Measurements from ENCODE around the gene SPATA2. TPM values are rescaled to one million over a fixed set of nuclear protein-coding genes. Genes with fewer than 3 reads are reported as not detected.

SPATA2 gene
- total RNA-seq, 1 donor from 2014 or later: 3.2 TPM

DNA sequence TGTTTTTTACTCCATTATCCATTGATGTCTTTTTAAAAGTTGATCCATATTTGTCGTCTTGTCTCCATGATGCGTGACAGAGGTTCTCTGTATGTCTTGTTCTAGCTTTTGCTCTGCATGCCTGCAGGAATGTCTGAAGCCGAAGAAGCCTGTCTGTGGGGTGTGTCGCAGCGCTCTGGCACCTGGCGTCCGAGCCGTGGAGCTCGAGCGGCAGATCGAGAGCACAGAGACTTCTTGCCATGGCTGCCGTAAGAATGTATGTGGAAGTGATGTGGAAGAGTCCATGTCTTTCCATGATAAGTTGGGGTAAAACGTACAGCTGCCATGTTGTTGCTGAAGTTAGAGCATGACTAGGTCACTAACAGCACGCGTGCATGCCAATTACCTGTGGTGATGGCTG is 26.1 kb upstream of the SPATA2 start:
- no peak overlapping the region for H3K4me3 ChIP-seq (ENCODE audit: low read depth, low read length)
- DNase-seq (ENCODE audit: low read depth): no peak
- TF ChIP-seq, protein P1, sequence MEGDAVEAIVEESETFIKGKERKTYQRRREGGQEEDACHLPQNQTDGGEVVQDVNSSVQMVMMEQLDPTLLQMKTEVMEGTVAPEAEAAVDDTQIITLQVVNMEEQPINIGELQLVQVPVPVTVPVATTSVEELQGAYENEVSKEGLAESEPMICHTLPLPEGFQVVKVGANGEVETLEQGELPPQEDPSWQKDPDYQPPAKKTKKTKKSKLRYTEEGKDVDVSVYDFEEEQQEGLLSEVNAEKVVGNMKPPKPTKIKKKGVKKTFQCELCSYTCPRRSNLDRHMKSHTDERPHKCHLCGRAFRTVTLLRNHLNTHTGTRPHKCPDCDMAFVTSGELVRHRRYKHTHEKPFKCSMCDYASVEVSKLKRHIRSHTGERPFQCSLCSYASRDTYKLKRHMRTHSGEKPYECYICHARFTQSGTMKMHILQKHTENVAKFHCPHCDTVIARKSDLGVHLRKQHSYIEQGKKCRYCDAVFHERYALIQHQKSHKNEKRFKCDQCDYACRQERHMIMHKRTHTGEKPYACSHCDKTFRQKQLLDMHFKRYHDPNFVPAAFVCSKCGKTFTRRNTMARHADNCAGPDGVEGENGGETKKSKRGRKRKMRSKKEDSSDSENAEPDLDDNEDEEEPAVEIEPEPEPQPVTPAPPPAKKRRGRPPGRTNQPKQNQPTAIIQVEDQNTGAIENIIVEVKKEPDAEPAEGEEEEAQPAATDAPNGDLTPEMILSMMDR (conservative IDR thresholded peaks at IDR 0.05; ENCODE audit: low read depth, low read length): no peak

DNA sequence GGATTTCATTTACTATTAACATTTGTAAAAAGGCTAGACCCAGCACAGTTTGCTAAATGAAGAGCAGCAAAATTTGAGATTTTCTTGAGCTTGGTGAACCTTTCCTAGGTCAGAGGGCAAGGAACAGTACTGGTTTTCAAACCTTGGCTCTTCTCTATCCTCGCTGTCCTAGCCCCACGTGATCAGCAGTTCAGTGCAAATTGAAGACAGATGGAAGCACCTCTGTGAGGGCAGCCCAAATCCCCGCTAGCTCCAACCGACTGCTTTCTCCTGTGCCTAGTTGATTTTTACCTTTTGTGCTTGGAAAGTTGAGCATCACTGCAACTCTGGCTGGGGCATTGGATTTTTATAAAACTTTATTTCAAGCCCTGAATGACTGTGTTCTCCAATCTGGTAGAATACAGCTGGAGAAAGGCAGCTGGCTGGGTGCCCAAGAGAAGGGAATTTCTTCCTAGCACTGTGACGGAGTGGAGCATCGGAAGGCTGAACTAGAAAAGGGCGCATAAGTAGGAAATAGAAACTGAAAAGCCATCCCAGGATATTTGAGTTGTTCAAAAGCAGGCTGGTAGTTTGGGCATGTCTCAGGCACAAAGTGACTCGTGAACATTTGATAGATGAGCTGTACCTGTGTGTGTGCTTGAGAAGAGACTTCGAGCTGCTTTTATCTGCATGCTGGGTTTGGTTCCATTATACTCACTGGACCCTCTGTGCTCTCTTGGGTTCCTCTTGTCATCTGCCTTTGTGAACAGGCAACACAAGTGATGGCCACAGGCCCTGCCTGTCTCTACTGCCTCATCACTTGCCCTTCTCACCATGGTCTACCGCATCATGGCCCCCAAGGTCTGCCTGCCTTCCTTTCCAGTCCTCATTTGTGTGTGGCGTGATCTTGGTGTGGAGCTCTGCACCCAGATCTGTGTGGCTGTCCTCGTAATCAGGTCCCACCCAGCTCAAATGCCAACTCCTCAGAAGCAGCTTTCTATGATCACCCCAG is 23.1 kb upstream of the SPATA2 start:
- H3K4me3 ChIP-seq (ENCODE audit: low read depth, low read length): peak overlapping the region; percentile 97
- TF ChIP-seq, protein P1 (conservative IDR thresholded peaks at IDR 0.05; ENCODE audit: low read depth, low read length): no peak
- DNase-seq (ENCODE audit: low read depth): no peak

DNA sequence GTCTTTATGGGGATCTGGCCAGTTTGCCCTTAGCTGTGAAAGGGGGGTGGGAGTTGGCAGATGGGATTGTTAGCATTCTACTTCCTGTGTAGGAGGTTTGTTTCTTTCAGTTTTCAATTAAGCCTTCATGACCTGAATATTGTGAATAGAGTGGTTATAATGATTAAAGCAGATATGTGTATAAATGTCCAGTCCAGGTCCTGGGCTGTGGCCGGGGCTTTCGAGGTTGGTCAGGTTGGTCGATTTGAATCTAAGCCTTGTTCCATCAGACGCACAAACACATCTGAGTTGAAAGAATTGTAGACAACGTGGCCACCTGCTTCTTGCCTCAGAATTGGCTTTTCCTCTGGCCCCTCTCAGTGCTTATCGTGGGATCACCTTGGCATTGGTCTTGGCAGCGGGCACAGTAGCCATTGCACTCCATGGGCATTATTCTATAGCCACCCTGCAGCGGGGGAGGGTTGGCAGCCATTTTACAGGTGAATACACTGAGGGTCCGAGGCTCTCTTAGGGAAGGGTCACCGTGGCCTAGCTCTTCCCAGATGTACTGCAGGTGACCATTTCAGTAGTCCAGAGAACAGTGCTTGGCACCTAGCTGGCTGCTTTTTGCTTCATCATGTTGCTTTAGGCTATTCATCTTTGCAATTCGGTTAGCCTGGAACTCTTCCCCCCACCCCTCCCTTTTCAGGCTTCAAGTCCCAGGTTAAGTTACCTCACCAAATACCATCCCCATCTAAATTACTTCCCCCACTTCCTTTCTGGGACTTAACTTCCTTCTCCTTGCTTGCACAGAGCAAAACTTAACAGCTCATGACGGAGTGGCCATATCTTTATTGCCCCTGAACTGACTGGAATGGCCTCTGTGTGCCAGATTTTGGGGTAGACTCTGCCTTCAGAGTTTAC is 21.9 kb upstream of the SPATA2 start:
- no peak for DNase-seq (ENCODE audit: low read depth)

DNA sequence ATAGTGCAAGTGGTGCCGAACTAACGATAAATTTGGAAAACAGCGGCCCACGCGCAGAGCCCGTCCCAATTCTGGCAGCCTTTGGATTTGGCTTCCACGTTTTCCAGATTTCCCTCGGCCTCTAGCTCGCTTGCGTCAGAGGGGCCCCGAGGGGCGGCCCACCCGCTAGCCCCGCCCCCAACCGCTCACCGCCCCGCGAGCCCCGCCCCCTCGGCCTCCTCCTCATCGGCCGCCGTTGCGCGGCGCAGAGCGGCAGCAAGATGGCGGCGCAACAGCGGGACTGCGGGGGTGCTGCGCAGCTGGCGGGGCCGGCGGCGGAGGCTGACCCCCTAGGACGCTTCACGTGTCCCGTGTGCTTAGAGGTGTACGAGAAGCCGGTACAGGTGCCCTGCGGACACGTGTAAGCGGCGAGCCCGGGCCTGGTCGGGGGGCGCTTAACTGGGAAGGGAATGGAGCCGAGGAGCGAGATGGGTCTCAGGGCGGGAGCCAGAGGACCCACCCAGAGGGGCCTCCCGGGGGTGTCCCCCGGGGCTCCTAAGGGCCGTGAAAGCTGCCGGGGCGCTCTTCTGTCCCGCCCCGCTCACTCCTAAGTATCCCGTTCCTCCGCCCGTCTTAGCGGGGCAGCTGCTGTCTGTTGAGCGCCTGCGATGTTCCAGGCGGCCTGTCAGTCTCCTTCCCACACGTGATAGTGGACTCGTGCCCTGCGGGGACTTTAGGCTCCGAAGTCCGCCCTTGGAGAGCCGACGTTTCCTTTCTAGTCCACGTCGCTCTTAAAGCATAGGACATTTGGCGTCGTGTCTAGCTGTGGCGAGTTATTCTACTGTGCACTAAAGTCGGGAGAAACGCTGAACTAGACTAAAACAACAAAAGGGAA is 21.1 kb upstream of the SPATA2 start, which contains the start of gene RNF114:
RNF114 (plus strand) TSS at position 245 of the 874 bp plus-strand sequence; CDS start at position 261, 16 bp downstream.
- H3K4me3 ChIP-seq (ENCODE audit: low read depth, low read length): peak within 1 kb of the TSS; percentile 97
- TF ChIP-seq, protein P1 (conservative IDR thresholded peaks at IDR 0.05; ENCODE audit: low read depth, low read length): no peak
- no peak for DNase-seq (ENCODE audit: low read depth)

More for the DNA sequence above, 21.9 kb upstream of the SPATA2 start:
- TF ChIP-seq, protein P1 (conservative IDR thresholded peaks at IDR 0.05; ENCODE audit: low read depth, low read length): no peak
- H3K4me3 ChIP-seq (ENCODE audit: low read depth, low read length): peak overlapping the region; percentile 97

DNA sequence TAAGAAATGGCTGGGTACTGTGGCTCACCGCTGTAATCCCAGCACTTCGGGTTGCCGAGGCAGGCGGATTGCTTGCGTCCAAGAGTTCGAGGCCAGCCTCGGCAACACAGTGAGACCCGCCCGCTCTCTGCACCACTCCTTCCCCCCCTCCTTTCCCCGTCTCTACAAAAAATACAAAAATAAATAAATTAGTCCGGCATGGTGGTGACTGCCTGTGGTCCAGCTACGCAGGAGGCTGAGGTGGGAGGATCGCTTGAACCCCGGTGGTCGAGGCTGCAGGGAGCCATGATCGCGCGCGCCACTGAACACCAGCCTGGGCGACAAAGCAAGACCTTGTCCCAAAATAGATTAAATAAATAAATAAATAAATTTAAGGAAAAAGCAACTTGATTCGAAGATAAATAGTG is 20.4 kb upstream of the SPATA2 start:
- DNase-seq (ENCODE audit: low read depth): no peak
- H3K4me3 ChIP-seq (ENCODE audit: low read depth, low read length): peak overlapping the region; percentile 97
- TF ChIP-seq, protein P1 (conservative IDR thresholded peaks at IDR 0.05; ENCODE audit: low read depth, low read length): no peak

DNA sequence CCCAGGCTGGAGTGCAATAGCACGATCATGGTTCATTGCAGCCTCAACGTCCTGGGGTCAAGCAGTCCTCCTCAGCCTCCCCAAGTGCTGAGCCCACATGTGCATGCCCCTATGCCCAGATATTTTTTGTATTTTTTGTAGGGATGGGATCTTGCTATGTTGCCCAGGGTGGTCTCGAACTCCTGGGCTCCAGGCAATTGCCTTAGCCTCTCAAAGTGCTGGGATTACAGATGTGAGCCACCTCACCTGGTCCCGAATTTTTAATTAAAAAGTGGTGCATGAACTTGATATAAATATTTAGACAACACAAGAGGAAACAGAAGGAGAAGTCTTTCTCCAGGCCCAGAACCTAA is 13.8 kb upstream of the SPATA2 start:
- no peak overlapping the region for H3K4me3 ChIP-seq (ENCODE audit: low read depth, low read length)
- no peak for DNase-seq (ENCODE audit: low read depth)
- TF ChIP-seq, protein P1 (conservative IDR thresholded peaks at IDR 0.05; ENCODE audit: low read depth, low read length): no peak
